Fibroblast of skin of right biceps (primary cell): ENCODE results near the gene ZSWIM5.
"Not testable (repeated sequence)": the region's sequence is repeated elsewhere in the genome, so short reads cannot be mapped to it uniquely, and the experiment has no call there.

Experiments
- DNase-seq: peaks from one replicate; pipeline ENCODE4 v3.0.0-alpha.2; 2013

The ZSWIM5 gene

GRCh38 chr1:45205910-45206721, at the start of gene ZSWIM5:
ZSWIM5 (minus strand) TSS chr1:45206605; CDS start chr1:45206350, 255 bp downstream.
- peak; percentile 32 for DNase-seq

GRCh38 chr1:45254490-45254889, 48.1 kb upstream of the ZSWIM5 start:
- DNase-seq = no peak

- no peak for DNase-seq
Measured at GRCh38 chr1:45250544-45250943, 44.1 kb upstream of the ZSWIM5 start.

- not testable (repeated sequence) for DNase-seq
Measured at GRCh38 chr1:45248004-45248403, 41.6 kb upstream of the ZSWIM5 start.

- peak; percentile 65 for DNase-seq
Measured at GRCh38 chr1:45246760-45247159, 40.4 kb upstream of the ZSWIM5 start.

- DNase-seq = not testable (repeated sequence)
Measured at GRCh38 chr1:45246359-45246758, 40.0 kb upstream of the ZSWIM5 start.

GRCh38 chr1:45244660-45245059, 38.3 kb upstream of the ZSWIM5 start:
- DNase-seq = no peak

GRCh38 chr1:45243476-45244343, 37.3 kb upstream of the ZSWIM5 start:
- DNase-seq = no peak

GRCh38 chr1:45238846-45239245, 32.4 kb upstream of the ZSWIM5 start:
- no peak for DNase-seq

- no peak for DNase-seq
Measured at GRCh38 chr1:45236136-45236535, 29.7 kb upstream of the ZSWIM5 start.

- DNase-seq = no peak
Measured at GRCh38 chr1:45230537-45230936, 24.1 kb upstream of the ZSWIM5 start.

- no peak for DNase-seq
Measured at GRCh38 chr1:45225598-45225997, 19.2 kb upstream of the ZSWIM5 start.

- not testable (repeated sequence) for DNase-seq
Measured at GRCh38 chr1:45223710-45224109, 17.3 kb upstream of the ZSWIM5 start.

- no peak for DNase-seq
Measured at GRCh38 chr1:45221716-45222115, 15.3 kb upstream of the ZSWIM5 start.

- no peak for DNase-seq
Measured at GRCh38 chr1:45216861-45217260, 10.5 kb upstream of the ZSWIM5 start.

GRCh38 chr1:45216200-45216541, 9.8 kb upstream of the ZSWIM5 start:
- DNase-seq = no peak

- DNase-seq = no peak
Measured at GRCh38 chr1:45215485-45216199, 9.2 kb upstream of the ZSWIM5 start.

- no peak for DNase-seq
Measured at GRCh38 chr1:45213892-45214291, 7.5 kb upstream of the ZSWIM5 start.

- no peak for DNase-seq
Measured at GRCh38 chr1:45211076-45211475, 4.7 kb upstream of the ZSWIM5 start.

GRCh38 chr1:45206808-45207623, 611 bp upstream of the ZSWIM5 start:
- no peak for DNase-seq

GRCh38 chr1:45205011-45205909, 1.1 kb downstream of the ZSWIM5 start:
- no peak for DNase-seq
